HEK293 (cell line): Measurements from ENCODE around the gene ELOVL7.

ENCODE experiments used
- CTCF ChIA-PET: fragments of 350-600 bp; formaldehyde crosslinking; extraction: SDS; loops from one replicate; lab custom pipeline; 2021; ENCODE audit warnings: antibody characterized with exemption; lab: Yijun Ruan, JAX
- POLR2A ChIA-PET: fragments of 300-600 bp; formaldehyde crosslinking; extraction: SDS; loops from one replicate; lab custom pipeline; 2020; ENCODE audit warnings: antibody characterized with exemption, inconsistent platforms; lab: Yijun Ruan, JAX
- H3K27ac ChIP-seq: fragments of 200-500 bp; sonication (Bioruptor generic); 2 replicates; pipeline ENCODE4 v1.5.1; 2014; ENCODE audit warnings: low read depth, low read length, control low read depth, inconsistent platforms; ENCODE audit errors: extremely low read depth
- H3K36me3 ChIP-seq, 2 experiments: fragments of 200-500 bp in 1 of 2; sonication (Bioruptor generic) in 1 of 2; 1 replicate in 1 of 2; 2 replicates in 1 of 2; pipeline ENCODE4 v1.5.1; 2014 to 2017; ENCODE audit warnings: inconsistent platforms in 2 of 2, low read length in 2 of 2; ENCODE audit not compliant: control insufficient read depth in 2 of 2, insufficient read depth in 1 of 2
- H3K4me1 ChIP-seq: fragments of 200-500 bp; sonication (Bioruptor generic); 2 replicates; pipeline ENCODE4 v1.5.1; 2014; ENCODE audit warnings: mild to moderate bottlenecking, low read length, inconsistent platforms; ENCODE audit not compliant: control insufficient read depth, insufficient read depth
- H3K4me3 ChIP-seq: 2 replicates; pipeline ENCODE4 v1.5.1; 2011; ENCODE audit warnings: low read depth, mild to moderate bottlenecking, control low read depth, low read length, moderate library complexity
- H3K9me3 ChIP-seq: fragments of 200-500 bp; sonication (Bioruptor generic); 2 replicates; pipeline ENCODE4 v1.5.1; 2014; ENCODE audit warnings: low read depth, low read length, inconsistent platforms; ENCODE audit not compliant: control insufficient read depth, insufficient read depth
- ATF2 ChIP-seq: fragments of 450-650 bp; formaldehyde crosslinking; IDR thresholded peaks from 2 replicates; pipeline ENCODE4 v1.5.1; 2016; ENCODE audit warnings: missing biosample characterization, missing genetic modification characterization, low read depth
- EGR2 ChIP-seq: fragments of 450-650 bp; formaldehyde crosslinking; IDR thresholded peaks from 2 replicates; pipeline ENCODE4 v1.5.1; 2016; ENCODE audit warnings: low read depth, missing biosample characterization, missing genetic modification characterization
- HIC1 ChIP-seq: fragments of 450-650 bp; formaldehyde crosslinking; IDR thresholded peaks from 2 replicates; pipeline ENCODE4 v1.5.1; 2016; ENCODE audit warnings: missing biosample characterization, missing genetic modification characterization
- IKZF3 ChIP-seq: fragments of 450-650 bp; IDR thresholded peaks from 2 replicates; pipeline ENCODE4 v1.5.0; 2018; ENCODE audit warnings: missing biosample characterization, mild to moderate bottlenecking, missing genetic modification characterization, moderate library complexity
- KLF7 ChIP-seq: fragments of 450-650 bp; formaldehyde crosslinking; IDR thresholded peaks from 2 replicates; pipeline ENCODE4 v1.5.1; 2016; ENCODE audit warnings: missing biosample characterization, missing genetic modification characterization, borderline replicate concordance
- OSR2 ChIP-seq: fragments of 450-650 bp; formaldehyde crosslinking; IDR thresholded peaks from 2 replicates; pipeline ENCODE4 v1.5.1; 2016; ENCODE audit warnings: missing biosample characterization, missing genetic modification characterization
- SALL2 ChIP-seq: fragments of 450-650 bp; formaldehyde crosslinking; IDR thresholded peaks from 2 replicates; pipeline ENCODE4 v1.5.0; 2017; ENCODE audit warnings: missing biosample characterization, mild to moderate bottlenecking, missing genetic modification characterization, borderline replicate concordance
- SP3 ChIP-seq: fragments of 450-650 bp; formaldehyde crosslinking; IDR thresholded peaks from 2 replicates; pipeline ENCODE4 v1.5.1; 2016; ENCODE audit warnings: missing biosample characterization, missing genetic modification characterization
- ZFP69B ChIP-seq: fragments of 450-650 bp; formaldehyde crosslinking; IDR thresholded peaks from 2 replicates; pipeline ENCODE4 v1.5.1; 2016; ENCODE audit warnings: missing biosample characterization, missing genetic modification characterization
- ZNF114 ChIP-seq: fragments of 450-650 bp; formaldehyde crosslinking; IDR thresholded peaks from 2 replicates; pipeline ENCODE4 v1.5.0; 2017; ENCODE audit warnings: missing biosample characterization, missing genetic modification characterization
- ZNF138 ChIP-seq: fragments of 450-650 bp; formaldehyde crosslinking; IDR thresholded peaks from 2 replicates; pipeline ENCODE4 v1.5.1; 2016; ENCODE audit warnings: missing biosample characterization, missing genetic modification characterization, borderline replicate concordance
- ZNF155 ChIP-seq: fragments of 450-650 bp; formaldehyde crosslinking; IDR thresholded peaks from 2 replicates; pipeline ENCODE4 v1.5.1; 2016; ENCODE audit warnings: missing biosample characterization, missing genetic modification characterization
- ZNF266 ChIP-seq: fragments of 450-650 bp; formaldehyde crosslinking; IDR thresholded peaks from 2 replicates; pipeline ENCODE4 v1.5.1; 2016; ENCODE audit warnings: missing biosample characterization, missing genetic modification characterization, low read depth
- ZNF302 ChIP-seq: fragments of 450-650 bp; formaldehyde crosslinking; IDR thresholded peaks from 2 replicates; pipeline ENCODE4 v1.5.1; 2016; ENCODE audit warnings: missing biosample characterization, missing genetic modification characterization, low read depth
- ZNF354C ChIP-seq: fragments of 450-650 bp; formaldehyde crosslinking; IDR thresholded peaks from 2 replicates; pipeline ENCODE4 v1.5.1; 2016; ENCODE audit warnings: missing biosample characterization, missing genetic modification characterization, low read depth, borderline replicate concordance
- ZNF37A ChIP-seq: fragments of 450-650 bp; IDR thresholded peaks from 2 replicates; pipeline ENCODE4 v1.5.1; 2018; ENCODE audit warnings: missing biosample characterization, missing genetic modification characterization
- ZNF521 ChIP-seq: fragments of 450-650 bp; formaldehyde crosslinking; IDR thresholded peaks from 2 replicates; pipeline ENCODE4 v1.5.1; 2017; ENCODE audit warnings: missing biosample characterization, mild to moderate bottlenecking, missing genetic modification characterization
- ZNF623 ChIP-seq: fragments of 450-650 bp; formaldehyde crosslinking; IDR thresholded peaks from 2 replicates; pipeline ENCODE4 v1.5.1; 2016; ENCODE audit warnings: missing biosample characterization, missing genetic modification characterization
- ZNF654 ChIP-seq: fragments of 450-650 bp; formaldehyde crosslinking; IDR thresholded peaks from 2 replicates; pipeline ENCODE4 v1.5.1; 2016; ENCODE audit warnings: low read depth, missing biosample characterization, missing genetic modification characterization
- ZNF830 ChIP-seq: fragments of 450-650 bp; IDR thresholded peaks from 2 replicates; pipeline ENCODE4 v1.5.0; 2018; ENCODE audit warnings: missing biosample characterization, missing genetic modification characterization, low read depth, mild to moderate bottlenecking, moderate library complexity
- TF ChIP-seq, protein P1 (sequence below): fragments of 450-650 bp; formaldehyde crosslinking; IDR thresholded peaks from 2 replicates; pipeline ENCODE4 v1.5.1; 2017; ENCODE audit warnings: missing biosample characterization, missing genetic modification characterization
- TF ChIP-seq, protein P2 (sequence below): fragments of 450-650 bp; formaldehyde crosslinking; IDR thresholded peaks from 2 replicates; pipeline ENCODE4 v1.5.1; 2016; ENCODE audit warnings: missing biosample characterization, missing genetic modification characterization

ELOVL7 gene

DNA sequence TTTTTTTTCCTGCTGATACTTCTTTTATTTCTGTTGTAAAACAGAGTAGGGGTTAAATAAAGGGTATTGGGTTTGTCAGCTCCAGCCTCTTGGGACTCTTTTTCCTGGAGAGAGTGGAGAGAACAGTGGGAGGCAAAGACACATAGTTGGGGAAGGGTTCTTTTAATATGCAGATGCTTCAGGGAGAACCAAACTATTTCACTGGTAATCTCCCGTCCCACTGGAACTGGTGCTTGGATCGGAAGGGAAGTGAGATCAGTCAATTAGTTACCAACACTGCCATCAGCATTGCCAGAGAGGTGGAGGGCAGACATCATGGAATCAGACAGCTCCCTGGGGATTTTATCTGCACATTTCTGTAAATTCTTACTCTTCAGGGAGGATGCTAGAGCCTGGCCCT, 47.6 kb upstream of the ELOVL7 start:
- H3K4me3 ChIP-seq, result no peak overlapping the region
- TF ChIP-seq ZNF623 (tag by site-specific recombination) (no peak), SP3 (tag by site-specific recombination) (no peak), HIC1 (tag by site-specific recombination) (no peak), ZNF654 (no peak), ZNF155 (tag by site-specific recombination) (no peak), ZNF114 (tag by site-specific recombination) (no peak), OSR2 (tag by site-specific recombination) (no peak)
- no peak overlapping the region for H3K27ac ChIP-seq
- CTCF ChIA-PET, result interaction anchor here (0.6 kb wide), 1 partner anchor 30 kb away, joined by 4 read pairs; no protein-coding TSS in a partner anchor
- H3K36me3 ChIP-seq, result peaks cover 0 to 28% of the 10 kb centered on the region in 2 experiments
- H3K9me3 ChIP-seq, result no peaks in the 10 kb centered on the region
- POLR2A ChIA-PET, result no interaction called here
- no peaks in the 10 kb centered on the region for H3K4me1 ChIP-seq

GRCh38 chr5:60888359-60889061, 44.4 kb upstream of the ELOVL7 start:
- H3K4me3 ChIP-seq, result no peak overlapping the region
- TF ChIP-seq ZNF830, result no peak
- no peak for TF ChIP-seq ZNF302 (tag by site-specific recombination)
- TF ChIP-seq, all 188 proteins: peak for 0
- H3K4me1 ChIP-seq, result no peaks in the 10 kb centered on the region
- peaks cover 0 to 14% of the 10 kb centered on the region in 2 experiments; a peak in 2 of 3 replicates for H3K36me3 ChIP-seq
- ChIA-PET POLR2A (no interaction called here), CTCF (no interaction called here)
- no peak overlapping the region for H3K27ac ChIP-seq
- H3K9me3 ChIP-seq, result no peaks in the 10 kb centered on the region

GRCh38 chr5:60887746-60888145, 43.7 kb upstream of the ELOVL7 start:
- no peak overlapping the region for H3K4me3 ChIP-seq
- peaks cover 0 to 7% of the 10 kb centered on the region in 2 experiments; a peak in 2 of 3 replicates for H3K36me3 ChIP-seq
- TF ChIP-seq ZNF37A (tag by site-specific recombination) (no peak), ZNF138 (tag by site-specific recombination) (no peak), SALL2 (no peak)
- H3K4me1 ChIP-seq, result no peaks in the 10 kb centered on the region
- POLR2A ChIA-PET, result no interaction called here
- CTCF ChIA-PET, result no interaction called here
- no peak overlapping the region for H3K27ac ChIP-seq
- H3K9me3 ChIP-seq, result no peaks in the 10 kb centered on the region

GRCh38 chr5:60887096-60887495, 43.0 kb upstream of the ELOVL7 start:
- ChIA-PET CTCF (no interaction called here), POLR2A (no interaction called here)
- no peaks in the 10 kb centered on the region for H3K4me1 ChIP-seq
- no peak for TF ChIP-seq ZNF354C (tag by site-specific recombination)
- no peak for TF ChIP-seq EGR2
- no peak for TF ChIP-seq ZNF266
- no peak for TF ChIP-seq KLF7 (tag by site-specific recombination)
- TF ChIP-seq, protein P1, sequence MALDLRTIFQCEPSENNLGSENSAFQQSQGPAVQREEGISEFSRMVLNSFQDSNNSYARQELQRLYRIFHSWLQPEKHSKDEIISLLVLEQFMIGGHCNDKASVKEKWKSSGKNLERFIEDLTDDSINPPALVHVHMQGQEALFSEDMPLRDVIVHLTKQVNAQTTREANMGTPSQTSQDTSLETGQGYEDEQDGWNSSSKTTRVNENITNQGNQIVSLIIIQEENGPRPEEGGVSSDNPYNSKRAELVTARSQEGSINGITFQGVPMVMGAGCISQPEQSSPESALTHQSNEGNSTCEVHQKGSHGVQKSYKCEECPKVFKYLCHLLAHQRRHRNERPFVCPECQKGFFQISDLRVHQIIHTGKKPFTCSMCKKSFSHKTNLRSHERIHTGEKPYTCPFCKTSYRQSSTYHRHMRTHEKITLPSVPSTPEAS (tag by site-specific recombination), result no peak
- TF ChIP-seq ZNF37A (tag by site-specific recombination), result no peak
- TF ChIP-seq ZNF521 (tag by site-specific recombination), result no peak
- no peak for TF ChIP-seq IKZF3 (tag by site-specific recombination)
- TF ChIP-seq ZFP69B (tag by site-specific recombination), result no peak
- TF ChIP-seq, protein P2, sequence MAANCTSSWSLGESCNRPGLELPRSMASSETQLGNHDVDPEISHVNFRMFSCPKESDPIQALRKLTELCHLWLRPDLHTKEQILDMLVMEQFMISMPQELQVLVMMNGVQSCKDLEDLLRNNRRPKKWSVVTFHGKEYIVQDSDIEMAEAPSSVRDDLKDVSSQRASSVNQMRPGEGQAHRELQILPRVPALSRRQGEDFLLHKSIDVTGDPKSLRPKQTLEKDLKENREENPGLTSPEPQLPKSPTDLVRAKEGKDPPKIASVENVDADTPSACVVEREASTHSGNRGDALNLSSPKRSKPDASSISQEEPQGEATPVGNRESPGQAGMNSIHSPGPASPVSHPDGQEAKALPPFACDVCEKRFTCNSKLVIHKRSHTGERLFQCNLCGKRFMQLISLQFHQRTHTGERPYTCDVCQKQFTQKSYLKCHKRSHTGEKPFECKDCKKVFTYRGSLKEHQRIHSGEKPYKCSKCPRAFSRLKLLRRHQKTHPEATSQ (tag by site-specific recombination), result no peak
- no peak for TF ChIP-seq ATF2 (tag by site-specific recombination)
- peaks cover 0 to 7% of the 10 kb centered on the region in 2 experiments for H3K36me3 ChIP-seq
- no peak overlapping the region for H3K27ac ChIP-seq
- no peak overlapping the region for H3K4me3 ChIP-seq
- H3K9me3 ChIP-seq, result no peaks in the 10 kb centered on the region
